AG09319 (cell line): ENCODE measurements around the gene CHST11.

Source experiments
- DNase-seq: peaks from one replicate; pipeline ENCODE4 v3.0.0-alpha.2; 2010; ENCODE audit warnings: low read depth; ENCODE audit errors: extremely low read depth
- CTCF ChIP-seq: IDR thresholded peaks from 2 replicates; pipeline ENCODE4 v1.5.1; 2011; ENCODE audit warnings: low read depth, mild to moderate bottlenecking, inconsistent platforms, low read length, moderate library complexity

The CHST11 gene

GRCh38 chr12:104809251-104809650 lies 352.5 kb downstream of the CHST11 start:
- no peak for TF ChIP-seq CTCF
- no peak for DNase-seq

GRCh38 chr12:104809706-104810385 lies 353.1 kb downstream of the CHST11 start:
- TF ChIP-seq CTCF: no peak
- DNase-seq: no peak
